Stomach (tissue), 9 donors: Measurements from ENCODE around the gene RERE. TPM values are rescaled to one million over a fixed set of nuclear protein-coding genes. Genes with fewer than 3 reads are reported as not detected.

Experiments
- DNase-seq, 2 donors: peaks; one replicate each; pipeline versions ENCODE4 v3.0.0 to v3.0.0-alpha.2; 2013 to 2019
- H3K27ac ChIP-seq, 5 donors: fragments of 200-600 bp in 4 of 5; sonication (generic) in 4 of 5; one replicate each; pipeline ENCODE4 v1.5.1; 2013 to 2019; ENCODE audit warnings: mild to moderate bottlenecking in 1 of 5, moderate library complexity in 1 of 5
- H3K27me3 ChIP-seq, 3 donors: fragments of 200-600 bp; sonication (generic); one replicate each; pipeline ENCODE4 v1.5.1; 2017 to 2019; ENCODE audit warnings: mixed run types in 1 of 3
- H3K36me3 ChIP-seq, 4 donors: fragments of 200-600 bp; sonication (generic); 1 replicate in 3 of 4; 2 replicates in 1 of 4; pipeline ENCODE4 v1.5.1; 2016 to 2019
- H3K4me1 ChIP-seq, 4 donors: fragments of 200-600 bp; sonication (generic); one replicate each; pipeline ENCODE4 v1.5.1; 2016 to 2019
- H3K4me3 ChIP-seq, 4 donors: fragments of 200-600 bp; sonication (generic) in 3 of 4; one replicate each; pipeline ENCODE4 v1.5.1; 2016 to 2019; ENCODE audit warnings: mild to moderate bottlenecking in 1 of 4
- H3K9me3 ChIP-seq, 4 donors: fragments of 200-600 bp; sonication (generic); one replicate each; pipeline ENCODE4 v1.5.1; 2016 to 2019
- CTCF ChIP-seq, 7 experiments: fragments of 450-650 bp in 4 of 7; fragments of 200-600 bp in 3 of 7; sonication (generic) in 3 of 7; IDR thresholded peaks; one replicate each; pipeline ENCODE4 v1.5.1; 2016 to 2019; ENCODE audit warnings: antibody characterized with exemption in 7 of 7, control low read depth in 2 of 7, mild to moderate bottlenecking in 1 of 7
- EP300 ChIP-seq: sonication (generic); formaldehyde crosslinking; IDR thresholded peaks from one replicate; pipeline ENCODE4 v1.6.1; 2017; ENCODE audit warnings: antibody characterized with exemption
- POLR2A ChIP-seq, 4 donors: fragments of 450-650 bp; IDR thresholded peaks; one replicate each; pipeline ENCODE4 v1.6.1; 2016; ENCODE audit warnings: antibody characterized with exemption in 4 of 4, control low read depth in 2 of 4, mild to moderate bottlenecking in 1 of 4, moderate library complexity in 1 of 4
- POLR2AphosphoS5 ChIP-seq, 3 donors: sonication (generic); formaldehyde crosslinking; IDR thresholded peaks; one replicate each; pipeline ENCODE4 v1.6.1; 2016; ENCODE audit warnings: antibody characterized with exemption in 3 of 3
- WGBS, 5 donors: extraction: QIAGEN DNeasy Blood & Tissue Kit in 3 of 5; methylation state at CpG; one replicate each; pipeline versions ENCODE4 v1.1.5 to v1.1.7; 2013 to 2018; 5-methylcytosine and 5-hydroxymethylcytosine counted together
- intact Hi-C: fragments of 100-400 bp; cut with DNase I; formaldehyde crosslinking; loops from one replicate; pipeline ENCODE4 v1.15.1; 2023; ENCODE audit warnings: low total_unique reads
- polyA plus RNA-seq, 3 donors: library from polyadenylated mRNA; stranded (reverse); fragments of 200-250 nt; gene quantifications; one replicate each; pipeline ENCODE4 v1.2.3, GENCODE V29; 2013
- total RNA-seq, 5 donors: library from RNA; depleted of rRNA; stranded (reverse); fragments of >200 nt; gene quantifications; one replicate each; pipeline versions ENCODE4 v1.1.0 to v1.2.3, GENCODE V29; 2014 to 2016
- donor health status: healthy with polysubstance abuse.
- donor health status: Bipolar disorder and iron deficiency.
- donor health status: healthy.

Gene RERE
- total and polyA plus RNA-seq, 8 donors: 15.6 to 198 (median 79.3) TPM

- intact Hi-C loops: no loop called here
Measured at GRCh38 chr1:8603220-8603616, 214.2 kb downstream of the RERE start.

DNA sequence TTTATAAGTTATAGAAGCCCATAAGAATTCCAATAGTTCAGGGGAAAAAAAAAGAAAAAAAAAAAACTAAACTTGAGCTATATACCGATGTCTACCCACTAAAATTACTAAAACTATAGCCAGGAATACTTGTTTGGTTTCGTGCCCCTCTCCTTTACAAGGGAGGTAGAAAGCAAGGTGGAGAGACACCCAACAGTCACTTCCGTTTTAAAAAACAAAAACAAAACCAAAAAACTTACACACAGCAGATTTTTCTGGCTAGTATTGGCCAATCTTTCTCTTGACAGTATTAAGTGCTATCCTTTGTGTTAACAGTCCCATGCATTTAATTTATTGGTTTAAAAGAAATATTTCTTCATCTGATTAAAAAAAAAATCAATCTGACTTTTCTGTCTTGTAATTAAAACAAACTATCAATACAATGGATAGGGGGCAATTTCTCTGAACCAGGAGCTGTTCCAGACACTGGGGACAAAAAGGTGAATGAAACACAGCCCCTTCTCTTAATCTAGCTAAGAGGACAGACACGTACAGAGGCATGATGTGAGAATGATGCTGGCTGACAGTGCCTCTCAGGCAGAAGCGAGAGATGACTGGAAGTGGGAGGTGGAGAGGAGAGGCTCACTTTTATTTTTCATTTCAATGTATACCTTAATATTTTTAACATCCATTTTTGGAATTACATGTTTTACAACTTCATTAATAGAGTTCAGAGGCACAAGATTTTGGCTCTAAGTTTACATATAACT, 214.8 kb downstream of the RERE start:
- Histone ChIP-seq H3K27ac (no peak overlapping the region), H3K27me3 (no peaks in the 10 kb centered on the region), H3K9me3 (no peaks in the 10 kb centered on the region), H3K36me3 (no peaks in the 10 kb centered on the region), H3K4me1 (peaks cover 14 to 34% (median 21%) of the 10 kb centered on the region in 4 donors), H3K4me3 (no peak overlapping the region)
- TF ChIP-seq EP300: no peak
- no peak for TF ChIP-seq CTCF (IDR thresholded peaks at IDR 0.05)
- no peak for TF ChIP-seq POLR2A (IDR thresholded peaks at IDR 0.05)
- no peak for TF ChIP-seq POLR2AphosphoS5 (IDR thresholded peaks at IDR 0.05)
- WGBS, 5 donors: 71 to 83% (median 72%) methylated on average over 5 of the region's 5 CpGs
- intact Hi-C loops: no loop called here
- DNase-seq: no peak

More at GRCh38 chr1:8603220-8603616, 214.2 kb downstream of the RERE start:
- TF ChIP-seq EP300 (no peak), CTCF (IDR thresholded peaks at IDR 0.05) (no peak), POLR2AphosphoS5 (IDR thresholded peaks at IDR 0.05) (no peak), POLR2A (IDR thresholded peaks at IDR 0.05) (no peak)
- Histone ChIP-seq H3K4me1 (peaks cover 9 to 29% (median 16%) of the 10 kb centered on the region in 4 donors), H3K36me3 (no peaks in the 10 kb centered on the region), H3K9me3 (no peaks in the 10 kb centered on the region), H3K27ac (no peak overlapping the region), H3K27me3 (no peaks in the 10 kb centered on the region), H3K4me3 (no peak overlapping the region)
- DNase-seq: no peak
- 73 to 86% (median 80%) methylated on average over 4 of the region's 4 CpGs for WGBS, 5 donors

- Histone ChIP-seq H3K4me3 (no peak overlapping the region), H3K9me3 (no peaks in the 10 kb centered on the region), H3K27ac (peak overlapping the region in 1 of 5 donors; percentile 32), H3K36me3 (no peaks in the 10 kb centered on the region), H3K27me3 (no peaks in the 10 kb centered on the region), H3K4me1 (peaks cover 21 to 56% (median 37%) of the 10 kb centered on the region in 4 donors)
- 71 to 81% (median 81%) methylated on average over 1 of the region's 1 CpG for WGBS, 5 donors
- no peak for DNase-seq
- TF ChIP-seq EP300 (no peak), POLR2AphosphoS5 (IDR thresholded peaks at IDR 0.05) (no peak), POLR2A (IDR thresholded peaks at IDR 0.05) (no peak), CTCF (IDR thresholded peaks at IDR 0.05) (no peak)
- intact Hi-C loops: no loop called here
Measured at GRCh38 chr1:8600336-8600735, 217.1 kb downstream of the RERE start.

DNA sequence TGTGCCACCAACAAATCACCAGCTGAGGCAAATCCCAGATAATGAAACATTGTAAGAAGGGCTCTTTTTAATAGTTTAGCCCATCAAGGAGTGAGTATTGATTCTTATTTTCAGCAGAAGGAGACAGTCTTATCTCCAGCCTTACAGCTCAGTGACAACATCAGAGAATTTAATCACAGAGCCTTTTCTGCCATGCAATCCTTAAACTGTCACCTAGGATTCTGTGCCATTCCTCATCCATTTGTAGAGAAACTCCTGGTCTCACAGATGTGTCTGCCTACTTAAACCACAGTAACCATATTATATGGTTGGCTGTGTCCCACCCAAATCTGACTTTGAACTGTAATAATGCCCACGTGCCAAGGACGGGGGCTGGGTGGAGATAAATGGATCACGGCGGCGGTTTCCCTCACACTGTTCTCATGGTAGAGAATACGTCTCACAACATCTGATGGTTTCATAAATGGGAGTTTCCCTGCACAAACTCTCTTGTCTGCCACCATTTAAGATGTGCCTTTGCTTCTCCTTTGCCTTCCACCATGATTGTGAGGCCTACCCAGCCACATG, 217.7 kb downstream of the RERE start:
- 76 to 91% (median 90%) methylated on average over 6 of the region's 6 CpGs for WGBS, 5 donors
- Histone ChIP-seq H3K9me3 (no peaks in the 10 kb centered on the region), H3K27ac (peak overlapping the region in 1 of 5 donors; percentile 32), H3K27me3 (no peaks in the 10 kb centered on the region), H3K4me1 (peaks cover 21 to 57% (median 35%) of the 10 kb centered on the region in 4 donors), H3K4me3 (no peak overlapping the region), H3K36me3 (no peaks in the 10 kb centered on the region)
- no peak for TF ChIP-seq CTCF (IDR thresholded peaks at IDR 0.05)
- no peak for TF ChIP-seq EP300
- no peak for TF ChIP-seq POLR2AphosphoS5 (IDR thresholded peaks at IDR 0.05)
- TF ChIP-seq POLR2A (IDR thresholded peaks at IDR 0.05): no peak
- intact Hi-C loops: no loop called here
- no peak for DNase-seq
